HL-60 (cell line): ENCODE measurements around the gene NRAS.

Experiments
- DNase-seq, 2 experiments: peaks; one replicate each; pipeline ENCODE4 v3.0.0-alpha.2; 2010 to 2020; ENCODE audit warnings: low read depth in 1 of 2, low spot score in 1 of 2
- H3K27ac ChIP-seq: fragments of 250-450 bp; sonication (Bioruptor Pico); replicated peaks from 2 replicates; pipeline ENCODE4 v1.5.1; 2020; ENCODE audit warnings: mild to moderate bottlenecking, moderate library complexity
- H3K27me3 ChIP-seq: fragments of 250-450 bp; sonication (Bioruptor Pico); 2 replicates; pipeline ENCODE4 v1.5.1; 2021; ENCODE audit warnings: mild to moderate bottlenecking, moderate library complexity; ENCODE audit not compliant: insufficient read depth, poor library complexity, severe bottlenecking
- H3K4me3 ChIP-seq: replicated peaks from 2 replicates; pipeline ENCODE4 v1.5.1; 2011; ENCODE audit warnings: mild to moderate bottlenecking, control low read depth, low read length; ENCODE audit not compliant: insufficient read depth
- GABPA ChIP-seq: IDR thresholded peaks from 2 replicates; pipeline ENCODE4 v1.6.1; 2012; ENCODE audit warnings: low read depth
- POLR2AphosphoS5 ChIP-seq: IDR thresholded peaks from 2 replicates; pipeline ENCODE4 v1.6.1; 2012; ENCODE audit warnings: low read depth
- REST ChIP-seq: IDR thresholded peaks from 2 replicates; pipeline ENCODE4 v1.6.1; 2012; ENCODE audit warnings: low read depth; ENCODE audit not compliant: insufficient replicate concordance
- SPI1 ChIP-seq: IDR thresholded peaks from 2 replicates; pipeline ENCODE4 v1.6.1; 2012; ENCODE audit warnings: low read depth, mild to moderate bottlenecking, borderline replicate concordance
- TF ChIP-seq, protein P1 (sequence below): IDR thresholded peaks from one replicate; pipeline ENCODE4 v1.5.1; 2011; ENCODE audit warnings: low read length, control low read depth, inconsistent platforms; ENCODE audit not compliant: insufficient read depth

Gene NRAS

GRCh38 chr1:114671011-114671938 lies 45.3 kb downstream of the NRAS start:
- no peak for TF ChIP-seq GABPA
- TF ChIP-seq POLR2AphosphoS5: no peak
- no peak for TF ChIP-seq REST
- no peak for TF ChIP-seq SPI1
- TF ChIP-seq, protein P1, sequence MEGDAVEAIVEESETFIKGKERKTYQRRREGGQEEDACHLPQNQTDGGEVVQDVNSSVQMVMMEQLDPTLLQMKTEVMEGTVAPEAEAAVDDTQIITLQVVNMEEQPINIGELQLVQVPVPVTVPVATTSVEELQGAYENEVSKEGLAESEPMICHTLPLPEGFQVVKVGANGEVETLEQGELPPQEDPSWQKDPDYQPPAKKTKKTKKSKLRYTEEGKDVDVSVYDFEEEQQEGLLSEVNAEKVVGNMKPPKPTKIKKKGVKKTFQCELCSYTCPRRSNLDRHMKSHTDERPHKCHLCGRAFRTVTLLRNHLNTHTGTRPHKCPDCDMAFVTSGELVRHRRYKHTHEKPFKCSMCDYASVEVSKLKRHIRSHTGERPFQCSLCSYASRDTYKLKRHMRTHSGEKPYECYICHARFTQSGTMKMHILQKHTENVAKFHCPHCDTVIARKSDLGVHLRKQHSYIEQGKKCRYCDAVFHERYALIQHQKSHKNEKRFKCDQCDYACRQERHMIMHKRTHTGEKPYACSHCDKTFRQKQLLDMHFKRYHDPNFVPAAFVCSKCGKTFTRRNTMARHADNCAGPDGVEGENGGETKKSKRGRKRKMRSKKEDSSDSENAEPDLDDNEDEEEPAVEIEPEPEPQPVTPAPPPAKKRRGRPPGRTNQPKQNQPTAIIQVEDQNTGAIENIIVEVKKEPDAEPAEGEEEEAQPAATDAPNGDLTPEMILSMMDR: no peak
- H3K4me3 ChIP-seq: no peak overlapping the region
- peaks cover 7% of the 10 kb centered on the region for H3K27me3 ChIP-seq
- H3K27ac ChIP-seq: no peak overlapping the region
- DNase-seq: no peak

GRCh38 chr1:114670083-114671010 lies 46.2 kb downstream of the NRAS start:
- peak; percentile 57 to 74 for DNase-seq
- peaks cover 7% of the 10 kb centered on the region for H3K27me3 ChIP-seq
- TF ChIP-seq GABPA (no peak), POLR2AphosphoS5 (no peak), SPI1 (no peak), REST (no peak)
- TF ChIP-seq, protein P1: no peak
- H3K4me3 ChIP-seq: peak overlapping the region; percentile 81
- H3K27ac ChIP-seq: no peak overlapping the region

- H3K27ac ChIP-seq: no peak within 1 kb of the TSS
- DNase-seq: no peak
- H3K4me3 ChIP-seq: peak within 1 kb of the TSS; percentile 81
Observed at GRCh38 chr1:114669562-114670082, 46.9 kb downstream of the NRAS start, which contains the start of gene DENND2C. DENND2C (minus strand) TSS chr1:114670049; CDS start chr1:114625984, 44,065 bp downstream.

More at GRCh38 chr1:114669562-114670082, 46.9 kb downstream of the NRAS start, which contains the start of gene DENND2C:
- no peak for TF ChIP-seq GABPA
- no peak for TF ChIP-seq POLR2AphosphoS5
- TF ChIP-seq REST: no peak
- no peak for TF ChIP-seq SPI1
- TF ChIP-seq, protein P1: no peak
- H3K27me3 ChIP-seq: peaks cover 4% of the 10 kb centered on the region
